Airway epithelial cell (primary cell): ENCODE data around the gene ZNF573. TPM values are rescaled to one million over a fixed set of nuclear protein-coding genes. Genes with fewer than 3 reads are reported as not detected.

Source experiments
- total RNA-seq: library from RNA; depleted of rRNA; stranded (reverse); fragments of >200 nt; gene quantifications from 2 replicates; pipeline ENCODE4 v1.2.3, GENCODE V29; 2015

Gene ZNF573
- 2.4 and 3.2 TPM in 2 replicates for total RNA-seq

GRCh38 chr19:37779127-37780005 lies at the start of gene ZNF573:
ZNF573 (minus strand) TSS chr19:37779586; CDS start chr19:37773729, 5,857 bp downstream.

GRCh38 chr19:37719111-37719926 lies 60.1 kb downstream of the ZNF573 start, which contains the start of gene ZNF607:
ZNF607 (minus strand) TSS chr19:37719761; CDS start chr19:37711618, 8,143 bp downstream.

Other genes with a start within 250 kb of the ZNF573 start
- gene ZNF571, start 184.8 kb downstream of the ZNF573 start, total RNA-seq: 0.84 and 1.6 TPM in 2 replicates
- 0.19 and 0.35 TPM in 2 replicates for gene ZNF540, start 184.7 kb downstream of the ZNF573 start, total RNA-seq
- 6.6 and 9.0 TPM in 2 replicates for gene ZFP30, start 124.1 kb downstream of the ZNF573 start, total RNA-seq
- 3.9 and 5.0 TPM in 2 replicates for gene ZNF607, start 59.8 kb downstream of the ZNF573 start, total RNA-seq
- not detected in 2 replicates for gene WDR87, start 127.0 kb upstream of the ZNF573 start, total RNA-seq
- gene SIPA1L3, start 127.6 kb upstream of the ZNF573 start, total RNA-seq: 21.8 and 25.4 TPM in 2 replicates